ENCODE data around the gene ASPSCR1.

ASPSCR1 gene

GRCh38 chr17:81983011-81983638, 5.7 kb downstream of the ASPSCR1 start:
- DNase-seq = no peak

DNA sequence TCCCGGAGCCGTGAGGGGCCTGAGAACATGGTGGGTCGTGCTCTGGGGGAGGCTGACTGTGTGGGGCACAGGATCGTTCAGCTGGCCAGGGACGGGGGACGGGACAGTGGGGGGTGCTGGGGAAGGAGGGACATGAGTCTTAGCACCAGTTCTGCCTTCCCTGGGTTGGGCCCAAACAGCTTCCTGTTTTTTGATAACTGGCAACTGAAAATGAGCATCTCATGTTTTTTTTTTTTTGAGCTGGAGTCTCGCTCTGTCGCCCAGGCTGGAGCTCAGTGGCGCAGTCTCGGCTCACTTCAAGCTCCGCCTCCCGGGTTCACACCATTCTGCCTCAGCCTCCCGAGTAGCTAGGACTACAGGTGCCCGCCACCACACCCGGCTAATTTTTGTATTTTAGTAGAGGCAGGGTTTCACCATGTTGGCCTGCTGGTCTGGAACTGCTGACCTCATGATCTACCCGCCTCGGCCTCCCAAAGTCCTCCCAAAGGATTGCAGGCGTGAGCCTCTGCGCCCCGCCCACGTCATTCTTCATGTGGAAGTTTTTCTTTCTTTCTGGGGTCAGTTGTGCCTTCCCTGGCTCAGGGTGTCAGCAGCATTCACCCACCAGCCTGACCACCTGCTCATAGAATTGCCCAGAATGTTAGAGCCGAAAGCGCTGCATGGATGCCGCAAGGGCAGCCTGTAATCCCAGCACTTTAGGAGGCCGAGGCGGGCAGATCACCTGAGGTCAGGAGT, 6.4 kb downstream of the ASPSCR1 start:
- DNase-seq = no peak

DNA sequence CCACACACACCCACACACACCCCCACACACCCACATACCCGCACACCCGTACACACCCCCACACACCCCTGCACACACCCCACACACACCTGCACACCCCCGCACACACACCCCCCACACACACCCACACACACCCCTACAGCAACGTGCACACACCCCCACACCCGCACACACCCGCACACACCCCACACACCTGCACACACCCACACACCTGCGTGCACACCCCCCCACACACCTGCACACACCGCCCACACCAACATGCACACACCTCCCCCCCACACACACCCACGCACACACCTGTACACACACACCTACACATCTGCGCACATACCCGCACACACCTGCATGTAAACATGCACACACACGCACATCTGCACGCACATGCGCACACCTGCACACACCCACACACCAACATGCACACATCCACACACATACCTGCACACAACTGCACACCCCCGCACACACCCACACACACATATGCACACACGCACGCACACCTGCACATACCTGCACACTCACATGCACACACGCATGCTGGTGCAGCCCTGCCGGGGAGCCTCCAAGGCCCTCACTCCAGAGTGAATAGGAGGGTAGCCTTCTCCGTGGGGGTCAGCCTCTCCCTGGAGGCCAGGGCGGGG, 7.5 kb downstream of the ASPSCR1 start:
- DNase-seq = no peak

DNA sequence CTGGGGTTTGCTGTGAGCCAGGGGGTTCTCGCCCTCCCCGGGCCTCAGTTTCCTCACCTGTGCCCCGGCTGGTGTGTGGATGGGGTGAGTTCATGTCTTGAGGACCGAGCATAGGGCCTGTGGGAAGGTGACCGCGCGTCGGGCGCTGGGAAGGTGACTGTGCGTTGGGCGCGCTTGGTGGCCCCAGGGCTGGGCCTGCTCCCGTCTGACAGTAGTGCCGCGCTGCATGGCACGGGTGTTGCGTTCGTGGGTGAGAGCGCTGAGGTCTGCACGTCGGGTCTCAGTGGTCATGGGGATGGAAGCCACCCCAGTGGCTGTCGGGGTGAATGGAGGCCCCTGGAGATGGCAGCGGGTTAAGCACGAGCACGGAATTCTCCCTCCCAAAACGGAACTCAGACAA, 9.2 kb downstream of the ASPSCR1 start:
- no peak for DNase-seq

GRCh38 chr17:81987161-81987770, 9.8 kb downstream of the ASPSCR1 start:
- no peak for DNase-seq

- DNase-seq = no peak
Measured at GRCh38 chr17:81990836-81991683, 13.6 kb downstream of the ASPSCR1 start.

- peak; percentile 32 to 52 for DNase-seq
Measured at GRCh38 chr17:81991684-81992305, 14.4 kb downstream of the ASPSCR1 start.

DNA sequence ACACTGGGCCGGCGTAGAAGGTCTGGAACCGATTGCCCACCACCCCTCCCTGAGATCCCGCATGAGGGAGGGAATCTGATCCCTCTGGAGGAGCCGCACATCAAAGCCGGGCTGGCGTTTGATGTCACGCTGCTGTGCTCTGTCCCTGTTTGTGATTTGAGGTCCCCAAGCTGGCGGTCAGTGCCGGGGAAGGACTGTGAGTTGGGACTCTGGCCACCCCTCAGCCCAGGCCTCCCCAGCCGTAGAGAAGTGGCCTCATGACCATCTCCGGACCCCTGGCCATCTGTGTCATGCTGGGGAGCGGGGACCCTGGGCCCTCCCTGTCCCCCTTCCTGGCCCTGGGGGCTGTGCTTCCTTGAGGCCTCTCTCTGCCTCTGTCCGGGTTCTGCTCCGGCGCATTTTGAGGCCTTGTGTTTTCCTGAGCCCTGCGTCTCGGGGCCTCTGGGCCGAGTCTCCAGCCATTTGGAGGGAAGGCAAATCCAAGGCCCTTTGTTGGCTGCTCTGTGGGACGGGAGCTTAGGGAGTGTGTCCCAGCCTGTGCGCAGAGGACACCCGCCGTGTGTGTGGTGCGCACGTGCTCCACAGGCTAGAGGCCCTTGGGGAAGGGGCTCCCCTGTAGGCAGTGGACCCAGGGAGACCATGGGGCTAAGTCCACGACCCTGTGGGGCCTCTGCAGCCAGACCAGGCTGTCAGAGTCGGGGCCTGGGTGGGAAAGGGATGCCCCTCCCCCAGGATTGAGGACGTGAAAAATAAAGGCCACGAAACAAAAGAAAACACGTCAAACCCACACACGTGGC, 15.1 kb downstream of the ASPSCR1 start:
- no peak for DNase-seq

DNA sequence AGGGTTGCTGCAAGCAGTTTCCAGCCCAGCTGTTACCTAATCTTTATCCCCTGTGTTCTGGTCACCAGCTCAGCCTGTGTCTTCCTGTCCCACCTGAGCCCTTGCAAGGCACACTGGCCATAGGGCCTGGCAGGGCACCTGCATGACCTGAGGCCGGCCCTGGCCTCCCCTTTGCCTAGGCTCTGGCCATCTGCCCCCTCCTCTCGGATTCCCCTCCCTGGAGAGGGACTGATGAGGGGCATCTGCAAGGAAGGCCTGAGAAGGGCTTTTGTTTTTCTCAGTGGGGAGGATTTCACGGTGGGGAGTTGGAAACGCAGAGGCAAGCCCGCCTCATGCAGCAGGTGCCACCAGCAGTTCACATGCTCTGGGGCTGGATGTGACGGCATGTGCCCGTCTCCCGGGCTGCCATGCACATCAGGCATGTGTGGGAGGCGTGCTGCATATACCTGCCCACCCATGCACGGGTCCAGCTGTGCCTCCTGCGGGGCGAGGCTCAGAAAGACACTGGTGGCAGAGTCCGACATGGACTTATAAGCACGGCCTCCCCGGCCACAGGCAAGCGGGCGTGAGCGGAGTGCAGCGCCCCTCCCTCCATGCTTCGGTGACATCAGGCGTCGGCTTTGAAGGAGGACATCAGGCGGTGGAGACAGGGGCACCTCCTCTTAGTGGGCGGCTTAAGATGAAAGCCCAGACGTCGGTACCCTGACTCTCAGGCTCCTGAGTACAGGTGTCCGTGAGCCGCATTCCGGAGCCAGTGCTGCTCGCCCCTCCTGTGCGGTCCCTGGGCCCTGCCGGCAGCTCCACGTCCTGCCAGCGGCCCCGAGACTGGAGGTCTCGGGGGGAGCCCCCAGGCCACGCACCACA, 16.5 kb downstream of the ASPSCR1 start:
- DNase-seq = no peak

GRCh38 chr17:81994593-81995462, 17.4 kb downstream of the ASPSCR1 start:
- DNase-seq = no peak

DNA sequence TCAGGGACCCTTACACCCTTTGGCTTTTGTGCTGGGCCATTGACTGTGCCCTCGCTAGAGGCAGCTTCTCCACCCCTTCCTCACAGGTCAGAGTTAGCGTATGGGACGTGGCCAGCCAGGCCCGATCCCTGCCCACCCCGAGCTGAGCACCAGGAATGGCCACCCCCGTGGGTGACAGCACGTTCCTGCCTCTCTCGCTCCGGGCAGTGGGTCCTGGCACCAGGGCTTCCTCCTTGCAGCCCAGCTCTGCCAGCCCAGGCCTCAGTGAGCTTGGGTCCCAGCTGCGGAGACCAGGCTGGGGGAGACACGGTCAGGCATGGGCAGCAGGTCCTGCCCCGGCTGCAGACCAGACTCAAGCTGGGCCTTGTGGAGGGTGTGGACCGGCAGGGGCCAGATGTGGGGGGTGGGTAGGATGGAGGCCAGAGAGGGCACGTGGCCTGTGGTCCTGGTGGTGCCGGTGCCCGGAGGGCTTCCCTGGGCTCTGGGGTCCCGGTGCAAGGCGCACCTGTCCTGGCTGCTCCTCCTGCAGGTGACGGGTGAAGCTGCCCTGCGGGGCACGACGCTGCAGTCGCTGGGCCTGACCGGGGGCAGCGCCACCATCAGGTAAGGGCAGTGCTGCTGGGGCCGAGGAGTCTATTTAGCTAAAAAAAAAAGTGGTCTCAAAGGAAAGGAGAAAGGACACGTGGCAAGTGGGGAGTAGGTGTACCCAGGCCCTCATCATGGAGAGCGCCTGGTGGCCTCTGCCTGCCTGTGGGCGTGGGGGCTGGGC, 18.2 kb downstream of the ASPSCR1 start:
- no peak for DNase-seq

- no peak for DNase-seq
Measured at GRCh38 chr17:81996232-81996756, 18.9 kb downstream of the ASPSCR1 start.

DNA sequence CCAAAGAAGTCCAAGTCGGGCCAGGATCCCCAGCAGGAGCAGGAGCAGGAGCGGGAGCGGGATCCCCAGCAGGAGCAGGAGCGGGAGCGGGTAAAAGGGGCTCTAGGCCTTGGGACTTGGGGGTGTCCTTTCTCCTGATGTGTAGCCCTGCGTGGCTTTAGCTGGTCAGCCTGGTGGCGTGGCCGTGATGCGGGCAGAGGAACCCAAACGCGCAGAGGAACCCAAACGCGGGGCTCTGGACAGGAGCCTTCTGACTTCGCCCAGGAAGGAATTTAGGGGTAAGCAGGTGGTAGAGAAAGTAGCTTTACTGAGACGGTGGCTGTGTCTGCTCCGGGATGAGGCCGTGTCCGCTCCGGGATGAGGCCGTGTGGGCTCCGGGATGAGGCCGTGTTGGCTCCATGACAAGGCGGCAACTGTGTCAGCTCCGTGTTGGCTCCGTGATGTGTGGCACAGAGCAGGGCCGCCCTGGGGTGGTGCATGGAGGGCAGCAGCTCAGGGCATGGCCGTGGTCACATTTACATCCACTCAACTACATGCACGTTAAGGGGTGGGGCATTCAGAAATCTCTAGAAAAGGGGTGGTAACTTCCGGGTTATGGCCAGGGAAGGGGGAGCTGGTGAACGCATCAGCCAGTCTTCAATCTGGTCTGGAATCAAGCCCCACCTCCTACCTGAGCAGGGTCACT, 19.5 kb downstream of the ASPSCR1 start:
- DNase-seq = no peak

GRCh38 chr17:81998212-81998611, 20.8 kb downstream of the ASPSCR1 start:
- DNase-seq = no peak

DNA sequence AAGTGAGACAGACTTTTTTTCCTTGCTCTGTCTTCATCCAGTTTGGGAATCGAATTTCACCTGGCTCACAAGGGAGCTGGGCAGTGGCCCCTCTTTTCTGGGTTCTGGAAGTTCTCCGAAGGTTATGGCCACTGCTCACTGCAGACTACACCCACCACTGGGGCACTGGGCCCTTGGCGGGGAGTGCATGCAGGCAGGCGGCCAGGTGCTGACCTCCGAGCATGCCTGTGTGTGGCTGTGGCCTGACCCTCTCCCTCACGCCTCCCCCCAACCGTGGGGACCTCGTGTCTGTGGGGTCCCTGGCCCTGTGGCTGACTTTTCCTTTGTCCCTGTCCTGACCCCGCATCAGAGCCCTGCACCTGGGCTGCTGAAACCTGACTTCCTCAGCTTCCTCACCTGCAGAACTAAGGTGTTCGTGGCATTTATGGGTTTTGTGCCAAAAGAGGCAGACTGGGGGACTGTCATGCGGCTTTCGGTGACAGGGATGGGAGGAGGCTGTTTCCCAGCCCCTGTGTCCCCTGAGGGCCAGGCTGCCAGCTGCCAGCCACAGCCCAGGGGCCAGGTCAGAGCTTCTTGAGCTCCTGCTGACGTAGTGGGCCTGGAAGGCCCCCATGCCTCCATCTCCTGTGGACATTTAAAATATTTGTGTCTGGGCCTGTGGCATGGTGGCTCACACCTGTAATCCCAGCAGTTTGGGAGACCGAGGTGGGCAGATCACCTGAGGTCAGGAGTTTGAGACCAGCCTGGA, 21.4 kb downstream of the ASPSCR1 start:
- DNase-seq = no peak

GRCh38 chr17:81999587-81999975, 22.2 kb downstream of the ASPSCR1 start:
- DNase-seq = no peak
